OCI-LY1 (cell line): ENCODE results near the gene COLQ.

Experiments used
- H2AFZ ChIP-seq: fragments of 200-600 bp; sonication (generic), shearing (Covaris generic); 2 replicates; pipeline ENCODE4 v1.6.0; 2014; ENCODE audit warnings: antibody characterized with exemption, mild to moderate bottlenecking, low read length
- H3F3A ChIP-seq: fragments of 200-600 bp; sonication (generic), shearing (Covaris generic); 2 replicates; pipeline ENCODE4 v1.6.0; 2014; ENCODE audit warnings: mild to moderate bottlenecking, antibody characterized with exemption, low read length, moderate library complexity; ENCODE audit not compliant: insufficient read depth
- H3K27ac ChIP-seq: fragments of 200-600 bp; sonication (generic); 2 replicates; pipeline ENCODE4 v1.5.1; 2014; ENCODE audit warnings: low read length, mixed run types, mild to moderate bottlenecking, low read depth; ENCODE audit not compliant: poor library complexity, severe bottlenecking
- H3K27me3 ChIP-seq: fragments of 200-600 bp; sonication (generic); 2 replicates; pipeline ENCODE4 v1.6.0; 2014; ENCODE audit warnings: antibody characterized with exemption, mild to moderate bottlenecking, low read length, moderate library complexity; ENCODE audit not compliant: insufficient read depth
- H3K36me3 ChIP-seq: fragments of 200-600 bp; sonication (generic); 2 replicates; pipeline ENCODE4 v1.6.1; 2014; ENCODE audit warnings: mild to moderate bottlenecking, antibody characterized with exemption, low read length, moderate library complexity, mixed read lengths; ENCODE audit not compliant: insufficient read depth
- H3K4me1 ChIP-seq: fragments of 200-600 bp; sonication (generic); 2 replicates; pipeline ENCODE4 v1.5.1; 2014; ENCODE audit warnings: mild to moderate bottlenecking, low read length, moderate library complexity; ENCODE audit not compliant: insufficient read depth, severe bottlenecking
- H3K4me2 ChIP-seq: fragments of 200-600 bp; sonication (generic), shearing (Covaris generic); 2 replicates; pipeline ENCODE4 v1.6.1; 2014; ENCODE audit warnings: low read length
- H3K4me3 ChIP-seq: fragments of 200-600 bp; sonication (generic); 2 replicates; pipeline ENCODE4 v1.5.1; 2014; ENCODE audit warnings: low read length, low read depth, mild to moderate bottlenecking, mixed read lengths; ENCODE audit not compliant: poor library complexity, severe bottlenecking
- H3K79me2 ChIP-seq: fragments of 200-600 bp; shearing (Covaris generic); 2 replicates; pipeline ENCODE4 v1.6.1; 2016; ENCODE audit warnings: mixed run types, low read length, mixed read lengths; ENCODE audit not compliant: insufficient read depth
- H3K9ac ChIP-seq: fragments of 200-600 bp; sonication (generic), shearing (Covaris generic); 2 replicates; pipeline ENCODE4 v1.6.1; 2014; ENCODE audit warnings: mild to moderate bottlenecking, low read length, mixed read lengths
- H3K9me2 ChIP-seq: fragments of 200-600 bp; sonication (generic), shearing (Covaris generic); 2 replicates; pipeline ENCODE4 v1.6.1; 2014; ENCODE audit warnings: low read depth, mild to moderate bottlenecking, low read length, mixed read lengths
- H3K9me3 ChIP-seq: fragments of 200-600 bp; shearing (Covaris generic); 2 replicates; pipeline ENCODE4 v1.6.1; 2014; ENCODE audit warnings: low read length, mixed read lengths
- H4K20me1 ChIP-seq: fragments of 200-600 bp; sonication (generic), shearing (Covaris generic); 2 replicates; pipeline ENCODE4 v1.6.0; 2016; ENCODE audit warnings: mild to moderate bottlenecking, low read length; ENCODE audit not compliant: insufficient read depth
- CTCF ChIP-seq: fragments of 200-600 bp; sonication (generic), shearing (Covaris generic); IDR thresholded peaks from 2 replicates; pipeline ENCODE4 v1.5.1; 2017; ENCODE audit warnings: mild to moderate bottlenecking, antibody characterized with exemption, low read length, moderate library complexity, mixed read lengths
- EZH2 ChIP-seq: fragments of 200-600 bp; sonication (generic), shearing (Covaris generic); IDR thresholded peaks from 2 replicates; pipeline ENCODE4 v1.8.0; 2017; ENCODE audit warnings: borderline replicate concordance, mixed run types, mild to moderate bottlenecking, antibody characterized with exemption, low read length, moderate library complexity, mixed read lengths

COLQ gene

GRCh38 chr3:15496341-15496664, 25.2 kb downstream of the COLQ start:
- no peaks in the 10 kb centered on the region for H3K4me1 ChIP-seq
- no peak for TF ChIP-seq EZH2
- TF ChIP-seq CTCF = no peak

GRCh38 chr3:15495461-15496340, 25.8 kb downstream of the COLQ start:
- Histone ChIP-seq H3K4me3 (no peak overlapping the region), H3F3A (no peaks in the 10 kb centered on the region), H3K9me2 (no peaks in the 10 kb centered on the region), H3K27me3 (peaks cover 7% of the 10 kb centered on the region; the same call in 1 of the 2 replicates), H3K4me1 (no peaks in the 10 kb centered on the region), H3K36me3 (no peaks in the 10 kb centered on the region), H2AFZ (no peak overlapping the region), H3K79me2 (no peaks in the 10 kb centered on the region), H3K9me3 (no peaks in the 10 kb centered on the region), H3K27ac (no peak overlapping the region), H3K9ac (no peak overlapping the region), H4K20me1 (no peaks in the 10 kb centered on the region), H3K4me2 (no peak overlapping the region)
- TF ChIP-seq EZH2 (no peak), CTCF (no peak)

More at GRCh38 chr3:15496341-15496664, 25.2 kb downstream of the COLQ start:
- H3K36me3 ChIP-seq = no peaks in the 10 kb centered on the region
- H3K27ac ChIP-seq = no peak overlapping the region
- no peak overlapping the region for H3K4me3 ChIP-seq
- H3F3A ChIP-seq = no peaks in the 10 kb centered on the region
- no peaks in the 10 kb centered on the region for H3K79me2 ChIP-seq
- peaks cover 11% of the 10 kb centered on the region; the same call in 1 of the 2 replicates for H3K27me3 ChIP-seq
- no peak overlapping the region for H3K4me2 ChIP-seq
- no peaks in the 10 kb centered on the region for H3K9me3 ChIP-seq
- no peaks in the 10 kb centered on the region for H4K20me1 ChIP-seq
- H3K9me2 ChIP-seq = no peaks in the 10 kb centered on the region
- H3K9ac ChIP-seq = no peak overlapping the region
- no peak overlapping the region for H2AFZ ChIP-seq

GRCh38 chr3:15493436-15493835, 28.1 kb downstream of the COLQ start:
- no peaks in the 10 kb centered on the region; the same call in 1 of the 2 replicates for H3K27me3 ChIP-seq
- H3K4me2 ChIP-seq = no peak overlapping the region
- H3K9me3 ChIP-seq = no peaks in the 10 kb centered on the region
- no peak overlapping the region for H2AFZ ChIP-seq
- no peaks in the 10 kb centered on the region for H3K9me2 ChIP-seq
- no peaks in the 10 kb centered on the region for H3K79me2 ChIP-seq
- no peaks in the 10 kb centered on the region for H3K4me1 ChIP-seq
- H3K27ac ChIP-seq = no peak overlapping the region
- H3F3A ChIP-seq = no peaks in the 10 kb centered on the region
- no peaks in the 10 kb centered on the region for H4K20me1 ChIP-seq
- H3K9ac ChIP-seq = no peak overlapping the region
- no peak overlapping the region for H3K4me3 ChIP-seq
- no peak for TF ChIP-seq CTCF
- no peak for TF ChIP-seq EZH2
- no peaks in the 10 kb centered on the region for H3K36me3 ChIP-seq
